ENCODE data around the gene CBX3. TPM values are rescaled to one million over a fixed set of nuclear protein-coding genes. Genes with fewer than 3 reads are reported as not detected.

The CBX3 gene
- polyA plus RNA-seq, 6 donors from 2014 or later, result 83.0 to 153 (median 94.2) TPM

DNA sequence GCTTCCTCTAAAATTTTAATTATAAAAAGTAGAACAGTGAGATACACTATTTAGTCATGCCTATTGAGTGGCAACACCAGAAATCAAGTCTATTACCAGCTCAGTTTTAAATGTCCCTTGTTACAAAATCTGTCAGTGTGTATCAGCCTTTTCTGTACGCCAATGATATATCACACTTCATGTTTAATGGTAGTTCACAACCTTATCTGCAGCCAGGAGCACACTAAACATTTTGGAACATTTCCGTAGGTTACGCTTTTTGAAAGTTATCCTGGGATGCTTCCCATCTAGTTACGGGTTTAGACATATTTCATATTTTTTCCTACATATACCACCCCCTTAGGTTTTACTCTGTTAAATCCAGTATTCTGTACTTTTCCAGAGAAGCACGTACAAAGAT, 6.4 kb upstream of the CBX3 start:
- Mint-ChIP-seq H3K27me3 (no peaks in the 10 kb centered on the region), H3K4me1 (peaks cover 61 to 80% (median 69%) of the 10 kb centered on the region in 3 donors), H3K27ac (peak overlapping the region in 4 of 6 donors; percentile 7 to 100 (median 26)), H3K36me3 (peaks cover 67 to 71% of the 10 kb centered on the region in 2 donors), H3K4me3 (peak overlapping the region in 4 of 8 donors; percentile 16 to 99 (median 51)), H3K9me3 (no peaks in the 10 kb centered on the region)
- no peak for DNase-seq
- no peak for ATAC-seq (ENCODE audit: low read depth in 2 of 2)

DNA sequence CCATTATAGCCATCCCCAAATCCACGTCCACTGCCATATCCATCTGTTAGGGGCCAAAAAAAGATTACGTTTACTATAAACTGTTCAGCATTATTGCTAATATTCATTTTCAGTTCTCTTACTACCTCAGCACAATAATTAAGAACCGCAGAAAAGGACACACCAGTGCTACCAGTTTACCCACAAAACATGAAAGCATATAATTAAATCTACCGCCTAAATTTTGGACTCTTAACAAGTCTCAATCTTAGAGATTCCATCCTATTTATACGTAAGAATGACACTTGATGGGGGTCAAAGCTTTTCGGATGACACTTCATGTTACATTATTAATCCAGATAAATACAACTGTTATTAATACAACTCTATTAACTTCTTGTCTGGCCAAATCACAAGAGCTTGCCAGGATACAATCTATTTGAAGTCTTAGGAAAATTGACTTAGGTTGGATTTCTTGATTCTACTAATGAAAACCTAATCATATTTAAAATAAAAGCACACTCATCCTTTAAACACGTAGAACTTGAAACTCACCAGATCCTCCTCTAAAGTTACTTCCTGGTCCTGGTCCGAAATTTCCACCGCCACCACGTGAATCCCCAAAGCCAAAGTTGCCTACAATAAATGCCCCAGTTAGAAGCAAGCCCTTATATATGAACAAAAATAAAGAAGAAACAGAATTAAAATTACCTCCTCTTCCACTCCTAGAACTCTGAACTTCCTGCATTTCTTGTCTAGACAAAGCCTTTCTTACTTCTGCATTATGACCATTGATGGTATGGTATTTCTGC, 5.5 kb upstream of the CBX3 start:
- DNase-seq (no peak), ATAC-seq (ENCODE audit: low read depth in 2 of 2) (no peak)
- Mint-ChIP-seq H3K4me1 (peaks cover 60 to 76% (median 61%) of the 10 kb centered on the region in 3 donors), H3K36me3 (peaks cover 64 to 68% of the 10 kb centered on the region in 2 donors), H3K27me3 (no peaks in the 10 kb centered on the region), H3K9me3 (peaks cover 0 to 4% (median 0%) of the 10 kb centered on the region in 7 donors), H3K27ac (peak overlapping the region; percentile 80 to 100 (median 90)), H3K4me3 (peak overlapping the region in 7 of 8 donors; percentile 41 to 100 (median 73))

DNA sequence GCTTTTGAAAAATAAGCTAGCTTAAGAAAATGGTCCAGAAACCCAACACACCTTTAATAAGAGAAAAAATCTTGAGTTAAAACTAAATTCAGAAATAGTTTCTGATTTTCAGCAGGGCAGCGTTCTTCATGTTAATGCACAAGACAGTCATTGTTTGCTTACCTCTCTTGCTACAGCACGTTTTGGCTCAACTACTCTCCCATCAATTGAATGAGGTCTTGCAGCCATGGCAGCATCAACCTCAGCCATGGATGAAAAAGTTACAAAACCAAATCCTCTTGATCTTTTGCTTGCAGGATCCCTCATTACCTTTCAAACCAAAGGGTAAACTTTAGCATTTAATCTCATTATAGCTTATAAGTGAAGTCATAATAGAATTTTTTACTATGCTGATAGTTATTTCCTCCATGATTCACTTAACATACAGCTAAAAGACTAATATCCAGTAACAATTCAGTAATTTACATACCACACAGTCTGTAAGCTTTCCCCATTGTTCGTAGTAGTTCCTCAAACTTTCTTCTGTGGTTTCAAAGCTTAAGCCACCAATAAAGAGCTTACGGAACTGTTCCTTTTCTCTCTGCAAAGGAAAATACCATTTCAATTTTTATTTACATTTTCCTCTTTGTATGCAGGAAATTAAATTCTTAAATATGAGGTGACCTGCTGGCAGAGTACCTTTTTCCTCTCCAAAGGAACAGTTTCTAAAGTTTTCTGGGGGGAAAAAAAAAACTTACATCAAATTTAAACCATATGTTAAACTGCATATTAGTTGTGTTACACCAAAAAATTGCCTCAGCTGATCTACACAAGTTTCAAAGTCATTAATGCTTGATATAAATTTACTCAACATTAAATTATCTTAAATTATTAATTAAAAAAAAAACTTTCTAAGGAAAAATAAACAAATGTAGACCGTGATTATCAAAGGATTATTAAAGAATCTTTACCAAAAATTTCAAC, 4.1 kb upstream of the CBX3 start:
- H3K36me3 Mint-ChIP-seq, result peaks cover 57 to 61% of the 10 kb centered on the region in 2 donors
- DNase-seq, result peak; percentile 73
- peaks cover 54 to 69% (median 55%) of the 10 kb centered on the region in 3 donors for H3K4me1 Mint-ChIP-seq

DNA sequence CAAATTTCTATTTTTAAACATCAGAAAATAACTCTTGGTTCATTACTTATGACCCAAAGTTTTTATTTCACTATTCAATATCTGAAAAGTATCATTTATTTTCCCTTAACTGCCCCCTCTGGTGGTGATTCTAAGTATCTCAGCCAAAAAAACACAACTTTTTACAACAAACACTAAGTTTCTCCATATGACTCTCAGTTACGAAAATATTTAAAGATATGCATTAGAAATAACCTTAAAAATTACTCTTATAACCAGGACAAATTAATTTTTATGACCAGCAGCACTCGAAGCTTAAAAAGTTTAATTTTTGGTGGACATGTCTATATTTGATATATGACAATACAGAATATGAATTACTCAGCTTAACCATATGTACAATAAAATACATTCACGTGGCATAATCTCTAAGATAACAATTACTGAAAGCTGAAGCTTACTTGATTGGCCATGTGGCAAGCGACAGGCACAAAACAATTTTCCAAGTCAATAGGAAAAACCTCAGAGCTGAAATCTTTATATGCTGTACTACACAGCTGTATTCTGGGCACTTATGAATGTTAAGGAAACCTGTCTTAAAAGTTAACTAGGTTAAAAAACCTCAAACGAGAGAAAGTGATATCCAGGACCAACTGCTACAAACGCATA, 3.3 kb upstream of the CBX3 start:
- H3K4me1 Mint-ChIP-seq, result peaks cover 50 to 66% (median 51%) of the 10 kb centered on the region in 3 donors
- DNase-seq (peak; percentile 41), ATAC-seq (ENCODE audit: low read depth in 2 of 2) (no peak)
- peaks cover 0 to 4% (median 0%) of the 10 kb centered on the region in 7 donors for H3K9me3 Mint-ChIP-seq
- H3K36me3 Mint-ChIP-seq, result peaks cover 49 to 53% of the 10 kb centered on the region in 2 donors
- no peaks in the 10 kb centered on the region for H3K27me3 Mint-ChIP-seq
- peak overlapping the region; percentile 97 to 100 (median 100) for H3K4me3 Mint-ChIP-seq
- peak overlapping the region; percentile 84 to 100 (median 96) for H3K27ac Mint-ChIP-seq

More for the DNA sequence above, 4.1 kb upstream of the CBX3 start:
- peak overlapping the region; percentile 84 to 100 (median 91) for H3K27ac Mint-ChIP-seq
- peak; percentile 16 to 21 for ATAC-seq (ENCODE audit: low read depth in 2 of 2)
- no peaks in the 10 kb centered on the region for H3K27me3 Mint-ChIP-seq
- peaks cover 0 to 4% (median 0%) of the 10 kb centered on the region in 7 donors for H3K9me3 Mint-ChIP-seq
- H3K4me3 Mint-ChIP-seq, result peak overlapping the region; percentile 97 to 100 (median 100)

DNA sequence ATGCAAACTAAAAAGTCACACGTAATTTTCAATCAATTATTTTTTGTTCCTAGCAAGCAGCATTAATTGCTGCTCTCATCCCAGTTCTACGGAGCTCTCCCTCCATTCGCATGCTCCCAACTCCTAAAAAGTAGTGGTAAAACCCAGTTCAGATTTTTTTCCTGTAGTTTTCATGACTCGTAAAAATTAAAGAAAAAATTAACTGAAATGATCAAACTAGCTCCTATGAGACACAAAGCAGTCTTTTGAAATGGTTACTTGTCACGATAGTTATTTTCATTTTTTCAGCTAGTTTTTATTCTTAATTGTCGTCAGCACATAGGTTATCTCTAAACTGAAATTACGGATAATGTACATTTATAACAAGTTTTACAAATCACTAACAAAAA, 2.8 kb upstream of the CBX3 start:
- DNase-seq, result no peak
- ATAC-seq (ENCODE audit: low read depth in 2 of 2), result no peak
- peaks cover 45 to 64% (median 51%) of the 10 kb centered on the region in 3 donors for H3K4me1 Mint-ChIP-seq
- peak overlapping the region; percentile 97 to 100 (median 100) for H3K4me3 Mint-ChIP-seq
- peaks cover 43 to 48% of the 10 kb centered on the region in 2 donors for H3K36me3 Mint-ChIP-seq
- no peaks in the 10 kb centered on the region for H3K27me3 Mint-ChIP-seq
- peaks cover 0 to 4% (median 0%) of the 10 kb centered on the region in 7 donors for H3K9me3 Mint-ChIP-seq
- H3K27ac Mint-ChIP-seq, result peak overlapping the region; percentile 93 to 100 (median 100)

DNA sequence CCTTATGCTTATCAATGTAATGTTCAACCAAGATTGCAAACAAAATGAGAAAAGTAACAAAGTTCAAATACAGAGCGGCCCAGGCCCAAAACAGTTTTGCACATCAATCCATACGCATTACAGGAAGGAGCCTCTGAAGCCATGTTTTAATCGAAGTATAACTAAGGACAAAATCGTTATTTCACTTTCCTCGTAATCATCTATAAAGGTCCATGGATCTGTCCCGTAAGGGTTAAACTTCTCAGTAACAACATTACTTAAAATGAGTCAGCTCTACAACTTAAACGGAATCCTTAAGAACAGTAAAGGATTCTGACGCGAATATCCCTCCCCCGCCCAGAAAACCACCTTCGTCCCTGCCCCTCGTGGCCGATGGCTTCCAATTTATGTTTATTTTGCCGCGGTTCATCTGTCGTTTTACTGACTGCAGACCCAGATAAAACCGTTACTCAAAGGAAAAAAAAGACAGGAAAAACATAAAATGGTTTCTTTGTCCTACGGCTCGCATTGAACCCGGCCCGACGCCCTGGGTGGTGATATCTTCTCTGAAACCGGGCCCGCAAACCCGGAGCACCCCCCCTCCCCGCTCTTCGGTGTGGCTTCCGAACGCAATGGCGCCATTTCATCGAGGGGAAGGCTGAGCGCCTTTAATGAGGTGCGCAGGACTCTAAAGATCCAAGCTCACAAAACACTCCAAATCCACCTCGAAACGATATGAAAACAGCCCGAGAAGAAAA, 2.1 kb upstream of the CBX3 start:
- H3K9me3 Mint-ChIP-seq, result peaks cover 0 to 4% (median 0%) of the 10 kb centered on the region in 7 donors
- DNase-seq (no peak), ATAC-seq (ENCODE audit: low read depth in 2 of 2) (peak in 1 of 2 donors; percentile 7)
- no peaks in the 10 kb centered on the region for H3K27me3 Mint-ChIP-seq
- peaks cover 41 to 44% of the 10 kb centered on the region in 2 donors for H3K36me3 Mint-ChIP-seq
- H3K27ac Mint-ChIP-seq, result peak overlapping the region; percentile 99 to 100 (median 100)
- H3K4me3 Mint-ChIP-seq, result peak overlapping the region; percentile 97 to 100 (median 100)
- peaks cover 46 to 64% (median 51%) of the 10 kb centered on the region in 3 donors for H3K4me1 Mint-ChIP-seq

DNA sequence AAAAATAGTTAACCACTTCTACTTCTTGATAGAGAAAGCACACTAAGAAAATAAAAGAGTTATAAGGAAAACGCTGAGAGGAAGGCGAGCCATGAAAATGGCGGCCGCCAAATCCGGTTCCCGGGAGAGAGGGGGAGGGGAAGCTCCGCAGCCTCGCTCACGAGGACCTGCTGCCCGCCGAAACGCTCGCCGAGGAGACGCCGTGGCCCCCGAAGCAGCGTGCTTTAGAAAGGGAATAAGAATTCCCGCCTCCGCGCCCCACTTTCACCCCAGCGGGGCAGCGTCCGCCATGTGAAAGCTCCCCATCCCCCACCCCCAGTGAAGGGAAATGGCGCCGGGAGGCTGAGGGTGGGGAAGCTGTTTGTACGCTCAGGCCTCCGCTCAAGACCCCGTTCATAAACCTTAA, 1.5 kb upstream of the CBX3 start:
- DNase-seq (peak; percentile 79), ATAC-seq (ENCODE audit: low read depth in 2 of 2) (peak; percentile 17 to 24)
- Mint-ChIP-seq H3K36me3 (peaks cover 41 to 44% of the 10 kb centered on the region in 2 donors), H3K4me3 (peak overlapping the region; percentile 97 to 100 (median 100)), H3K4me1 (peaks cover 50 to 67% (median 51%) of the 10 kb centered on the region in 3 donors), H3K9me3 (peaks cover 0 to 4% (median 0%) of the 10 kb centered on the region in 7 donors), H3K27ac (peak overlapping the region; percentile 99 to 100 (median 100)), H3K27me3 (no peaks in the 10 kb centered on the region)

DNA sequence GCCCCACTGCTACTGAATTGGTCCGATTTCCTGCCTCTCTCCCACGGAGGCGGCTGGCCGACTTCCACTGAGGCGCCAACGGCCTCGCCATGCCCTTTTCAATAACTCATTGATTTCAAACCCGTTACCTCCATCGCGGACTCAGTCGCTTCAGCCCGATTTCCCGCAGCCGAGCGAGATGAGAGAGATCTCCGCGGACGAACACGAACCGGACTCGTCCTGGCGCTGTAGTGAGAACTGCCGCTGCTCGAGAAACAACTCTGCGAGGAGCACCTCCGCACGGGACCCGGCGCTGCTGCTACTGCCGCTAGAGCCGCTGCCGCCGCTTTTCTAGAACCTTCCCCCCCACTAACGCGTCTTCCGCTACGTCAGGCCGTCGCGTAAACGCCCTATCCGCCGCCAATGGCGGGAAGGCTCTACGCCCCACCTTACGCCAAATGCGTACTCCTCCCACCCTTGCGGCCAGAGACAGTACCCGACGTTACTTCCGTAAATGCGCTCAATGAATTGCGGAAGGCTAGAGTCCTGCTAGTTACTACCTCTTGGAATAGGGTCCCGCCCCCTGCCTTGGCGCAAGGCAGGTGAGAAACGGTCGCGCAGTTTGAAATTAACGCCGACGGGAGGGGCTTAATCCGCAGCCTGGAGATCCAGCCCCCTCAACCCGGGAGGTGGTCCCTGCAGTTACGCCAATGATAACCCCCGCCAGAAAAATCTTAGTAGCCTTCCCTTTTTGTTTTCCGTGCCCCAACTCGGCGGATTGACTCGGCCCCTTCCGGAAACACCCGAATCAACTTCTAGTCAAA, 900 bp upstream of the CBX3 start, which contains the start of gene HNRNPA2B1:
TSS of gene HNRNPA2B1 (minus strand) at position 303 of the 803 bp plus-strand sequence. CDS start at position 134, 169 bp downstream.
- ATAC-seq (ENCODE audit: low read depth in 2 of 2), result peak; percentile 64 to 66
- peaks cover 50 to 68% (median 51%) of the 10 kb centered on the region in 3 donors for H3K4me1 Mint-ChIP-seq
- peaks cover 41 to 44% of the 10 kb centered on the region in 2 donors for H3K36me3 Mint-ChIP-seq
- H3K27ac Mint-ChIP-seq, result peak within 1 kb of the TSS; percentile 99 to 100 (median 100)
- peak; percentile 99 for DNase-seq
- H3K4me3 Mint-ChIP-seq, result peak within 1 kb of the TSS; percentile 97 to 100 (median 100)
- H3K27me3 Mint-ChIP-seq, result no peaks in the 10 kb centered on the region
- H3K9me3 Mint-ChIP-seq, result peaks cover 0 to 4% (median 0%) of the 10 kb centered on the region in 7 donors

DNA sequence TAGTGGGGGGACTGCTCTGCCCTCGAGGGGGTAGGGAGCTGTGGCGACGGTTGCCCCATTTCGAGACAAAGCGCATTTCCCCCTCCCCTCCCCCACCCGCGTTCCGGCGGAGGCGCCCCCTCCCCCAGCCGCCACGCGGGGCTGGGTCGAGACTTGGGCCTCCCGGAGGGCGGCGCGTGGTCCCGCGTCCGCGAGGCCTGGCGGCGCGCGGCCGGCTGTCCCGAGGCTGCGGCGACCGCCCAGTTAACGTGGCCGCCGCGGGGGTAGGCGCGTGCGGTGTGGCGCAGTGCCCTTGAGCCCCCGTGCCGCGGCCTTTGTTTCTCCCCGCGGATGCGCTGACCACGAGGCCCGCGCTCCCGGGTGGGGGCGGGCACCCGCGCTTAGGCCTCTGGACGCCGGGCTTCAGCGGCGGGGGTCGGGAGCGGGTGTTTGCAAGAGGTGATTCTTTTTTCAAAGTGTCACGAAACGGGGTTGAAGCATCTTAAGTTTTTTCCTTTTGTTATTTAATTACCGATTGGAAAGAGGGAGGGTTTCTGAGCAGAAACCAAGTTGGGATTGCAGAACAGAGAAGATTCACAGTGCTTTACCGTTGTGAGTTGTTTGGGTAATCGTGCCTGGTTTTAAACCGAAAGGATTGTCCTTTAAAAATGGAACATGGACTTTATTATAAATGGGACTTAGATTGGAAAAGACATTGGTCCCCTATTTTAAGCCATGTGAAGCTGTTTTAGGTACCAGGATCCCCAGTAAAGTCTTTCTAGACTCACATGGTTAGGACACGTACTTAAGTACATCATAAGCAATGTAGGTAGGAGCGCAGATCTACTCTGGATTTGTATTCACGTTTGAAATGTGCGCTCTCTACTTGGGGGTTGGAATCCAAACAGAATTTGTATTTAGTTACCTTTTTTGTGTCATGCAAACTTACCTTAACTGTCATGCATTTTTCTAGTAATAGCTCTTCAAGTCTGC, 760 bp downstream of the CBX3 start:
- DNase-seq, result peak; percentile 64
- Mint-ChIP-seq H3K27me3 (no peaks in the 10 kb centered on the region), H3K27ac (peak overlapping the region in 5 of 6 donors; percentile 68 to 100 (median 83)), H3K4me3 (peak overlapping the region; percentile 86 to 100 (median 92)), H3K9me3 (peaks cover 0 to 4% (median 0%) of the 10 kb centered on the region in 7 donors), H3K36me3 (peaks cover 32 to 39% of the 10 kb centered on the region in 2 donors), H3K4me1 (peaks cover 33 to 66% (median 37%) of the 10 kb centered on the region in 3 donors)
- no peak for ATAC-seq (ENCODE audit: low read depth in 2 of 2)

DNA sequence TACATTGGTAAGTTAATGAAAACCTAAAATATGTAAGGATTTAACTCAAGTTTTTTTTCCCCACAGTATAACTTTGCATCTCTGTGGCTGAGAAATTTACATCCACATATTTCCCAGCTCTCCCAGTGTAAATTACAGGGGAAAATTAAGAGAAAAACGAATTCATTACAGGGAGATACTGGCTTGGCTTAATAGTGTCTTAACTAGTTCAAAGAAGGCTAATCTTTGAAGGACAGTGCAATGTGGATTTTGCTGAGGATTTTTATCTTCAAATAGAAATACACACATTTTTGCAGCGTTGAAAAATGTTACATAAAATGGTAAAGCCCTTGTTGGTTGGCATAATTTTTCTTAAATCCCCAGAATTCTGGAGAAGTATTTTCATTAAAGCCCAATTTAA, 1.5 kb downstream of the CBX3 start:
- Mint-ChIP-seq H3K9me3 (peaks cover 0 to 4% (median 0%) of the 10 kb centered on the region in 7 donors), H3K27ac (peak overlapping the region in 3 of 6 donors; percentile 15 to 86 (median 83)), H3K27me3 (no peaks in the 10 kb centered on the region), H3K36me3 (peaks cover 30 to 36% of the 10 kb centered on the region in 2 donors), H3K4me1 (peaks cover 31 to 63% (median 36%) of the 10 kb centered on the region in 3 donors), H3K4me3 (peak overlapping the region; percentile 9 to 100 (median 91))
- ATAC-seq (ENCODE audit: low read depth in 2 of 2) (no peak), DNase-seq (no peak)
